Endothelial cell of umbilical vein (primary cell): Measurements from ENCODE around the gene AGBL4. TPM values are rescaled to one million over a fixed set of nuclear protein-coding genes. Genes with fewer than 3 reads are reported as not detected.

Source experiments
- BruUV-seq: library from RNA; stranded (reverse); fragments of 400-500 nt; replicated peaks from 2 replicates; lab custom pipeline; 2021; lab: Mats Ljungman, UMichigan
- CTCF ChIA-PET: fragments of 300-600, 350-600 bp; sonication (Branson Sonifier 250); formaldehyde crosslinking; loops from one replicate; lab custom pipeline; 2021; ENCODE audit warnings: antibody characterized with exemption, inconsistent platforms; lab: Charles Lee
- POLR2A ChIA-PET: fragments of 300-600, 350-600 bp; sonication (Branson Sonifier 250); formaldehyde crosslinking; loops from one replicate; lab custom pipeline; 2021; ENCODE audit warnings: antibody characterized with exemption, inconsistent platforms; lab: Charles Lee
- DNase-seq: peaks from one replicate; pipeline ENCODE4 v3.0.0-alpha.2; 2011; ENCODE audit warnings: low read depth, low spot score
- FAIRE-seq: peaks from 2 replicates; lab custom pipeline; 2011; peaks lifted over from hg19 to GRCh38; lab: Jason Lieb, UNC
- H2AFZ ChIP-seq: 2 replicates; pipeline ENCODE4 v1.6.0; 2012; ENCODE audit warnings: low read depth, low read length, control low read depth, inconsistent platforms
- H3K27ac ChIP-seq: 2 replicates; pipeline ENCODE4 v1.5.1; 2011; ENCODE audit warnings: low read depth, mild to moderate bottlenecking, control low read depth, low read length, moderate library complexity; ENCODE audit not compliant: insufficient read depth
- H3K27me3 ChIP-seq, 2 experiments: 2 replicates each; pipeline versions ENCODE4 v1.6.0 to v1.6.1; 2011; ENCODE audit warnings: low read length in 2 of 2, mixed read lengths in 1 of 2; ENCODE audit not compliant: control insufficient read depth in 2 of 2, insufficient read depth in 2 of 2
- H3K36me3 ChIP-seq, 2 experiments: 2 replicates in 1 of 2; 3 replicates in 1 of 2; pipeline ENCODE4 v1.5.1; 2011; ENCODE audit warnings: low read length in 2 of 2, mild to moderate bottlenecking in 1 of 2, moderate library complexity in 1 of 2; ENCODE audit not compliant: control insufficient read depth in 2 of 2, insufficient read depth in 2 of 2; ENCODE audit errors: extremely low read depth in 1 of 2
- H3K4me1 ChIP-seq: 3 replicates; pipeline ENCODE4 v1.5.1; 2011; ENCODE audit warnings: mild to moderate bottlenecking, low read length; ENCODE audit not compliant: control insufficient read depth, insufficient read depth; ENCODE audit errors: extremely low read depth
- H3K4me2 ChIP-seq: 2 replicates; pipeline ENCODE4 v1.6.1; 2011; ENCODE audit warnings: low read length, control low read depth, mixed read lengths; ENCODE audit not compliant: insufficient read depth
- H3K4me3 ChIP-seq, 3 experiments: fragments of 200-600 bp in 1 of 3; sonication (generic), shearing (Covaris generic) in 1 of 3; replicated peaks in 1 of 3; 2 replicates each; pipeline ENCODE4 v1.5.1; 2011 to 2016; ENCODE audit warnings: control low read depth in 3 of 3, low read length in 3 of 3, mild to moderate bottlenecking in 2 of 3, inconsistent platforms in 1 of 3, low read depth in 1 of 3, moderate library complexity in 1 of 3; ENCODE audit not compliant: insufficient read depth in 1 of 3
- H3K79me2 ChIP-seq: 2 replicates; pipeline ENCODE4 v1.6.0; 2012; ENCODE audit warnings: low read length, inconsistent platforms; ENCODE audit not compliant: control insufficient read depth, insufficient read depth
- H3K9ac ChIP-seq: replicated peaks from 2 replicates; pipeline ENCODE3; 2011; ENCODE audit warnings: low read length, control low read depth; ENCODE audit not compliant: insufficient read depth; ENCODE audit errors: extremely low read depth
- H3K9me1 ChIP-seq: replicated peaks from 3 replicates; pipeline ENCODE4 v1.6.0; 2011; ENCODE audit warnings: mild to moderate bottlenecking, low read length; ENCODE audit not compliant: control insufficient read depth, insufficient read depth; ENCODE audit errors: extremely low read depth
- H3K9me3 ChIP-seq: replicated peaks from 2 replicates; pipeline ENCODE4 v1.5.1; 2012; ENCODE audit warnings: low read length, inconsistent platforms; ENCODE audit not compliant: control insufficient read depth, insufficient read depth
- H4K20me1 ChIP-seq: replicated peaks from 2 replicates; pipeline ENCODE3; 2011; ENCODE audit warnings: mild to moderate bottlenecking, low read length; ENCODE audit not compliant: control insufficient read depth, insufficient read depth; ENCODE audit errors: extremely low read depth
- EZH2 ChIP-seq: IDR thresholded peaks from 2 replicates; pipeline ENCODE4 v1.6.1; 2012; ENCODE audit warnings: borderline replicate concordance, low read depth, mild to moderate bottlenecking, moderate library complexity, low read length, inconsistent platforms; ENCODE audit not compliant: severe bottlenecking
- FOS ChIP-seq: IDR thresholded peaks from 2 replicates; pipeline ENCODE4 v1.6.1; 2011; ENCODE audit warnings: mild to moderate bottlenecking, low read length, moderate library complexity, borderline replicate concordance; ENCODE audit not compliant: insufficient read depth
- GATA2 ChIP-seq: IDR thresholded peaks from 2 replicates; pipeline ENCODE4 v1.7.0; 2011; ENCODE audit warnings: low read depth, mild to moderate bottlenecking, moderate library complexity, mixed read lengths, low read length; ENCODE audit not compliant: insufficient read length, insufficient read depth
- JUN ChIP-seq: IDR thresholded peaks from 2 replicates; pipeline ENCODE4 v1.6.1; 2011; ENCODE audit warnings: borderline replicate concordance, low read depth; ENCODE audit not compliant: insufficient read length, insufficient read depth
- MYC ChIP-seq: IDR thresholded peaks from one replicate; pipeline ENCODE4 v1.6.1; 2011; ENCODE audit warnings: mild to moderate bottlenecking, low read depth, low read length
- POLR2A ChIP-seq: IDR thresholded peaks from 2 replicates; pipeline ENCODE4 v1.6.1; 2012; ENCODE audit warnings: low read depth, mild to moderate bottlenecking, control low read depth, low read length
- POLR2AphosphoS5 ChIP-seq: IDR thresholded peaks from 2 replicates; pipeline ENCODE4 v1.6.1; 2012; ENCODE audit warnings: low read depth, mild to moderate bottlenecking, control low read depth, low read length, moderate library complexity; ENCODE audit not compliant: insufficient read depth
- dilution Hi-C: fragments of 300-500 bp; cut with MboI; formaldehyde crosslinking; loops from one replicate; pipeline ENCODE4 v1.15.0; 2019; ENCODE audit warnings: low sequenced_read_pairs; ENCODE audit not compliant: extremely low pct_ligation_motif_present
- intact Hi-C: fragments of 100-400 bp; cut with micrococcal nuclease; formaldehyde crosslinking; loops from one replicate; pipeline ENCODE4 v1.10.0; 2022
- polyA plus RNA-seq, 4 experiments: library from polyadenylated mRNA; depleted of rRNA in 3 of 4; stranded (reverse) in 3 of 4; unstranded in 1 of 4; fragments of >200 nt; gene quantifications; 2 replicates each; pipeline versions ENCODE4 v1.2.1 to v1.2.3, GENCODE V29; 2011 to 2012; ENCODE audit warnings: missing spikeins in 1 of 4
- total RNA-seq: library from RNA; stranded (reverse); gene quantifications from 2 replicates; pipeline ENCODE4 v1.2.3, GENCODE V29; 2021
- TF ChIP-seq, protein P1 (sequence below), 2 donors: IDR thresholded peaks; 1 replicate in 1 of 2; 2 replicates in 1 of 2; pipeline ENCODE4 v1.5.1; 2011; ENCODE audit warnings: low read length in 2 of 2, mild to moderate bottlenecking in 2 of 2, moderate library complexity in 2 of 2, control low read depth in 1 of 2, inconsistent platforms in 1 of 2, low read depth in 1 of 2; ENCODE audit not compliant: insufficient read depth in 1 of 2; ENCODE audit errors: extremely low read depth in 1 of 2
- TF ChIP-seq, protein P2 (sequence below): IDR thresholded peaks from 2 replicates; pipeline ENCODE4 v1.6.1; 2011; ENCODE audit not compliant: insufficient read depth, insufficient read length

Gene AGBL4
- total and polyA plus RNA-seq, 2 donors (not counting 3 experiments of a cell fraction or from before 2014, with no cell fraction given), result not detected

DNA sequence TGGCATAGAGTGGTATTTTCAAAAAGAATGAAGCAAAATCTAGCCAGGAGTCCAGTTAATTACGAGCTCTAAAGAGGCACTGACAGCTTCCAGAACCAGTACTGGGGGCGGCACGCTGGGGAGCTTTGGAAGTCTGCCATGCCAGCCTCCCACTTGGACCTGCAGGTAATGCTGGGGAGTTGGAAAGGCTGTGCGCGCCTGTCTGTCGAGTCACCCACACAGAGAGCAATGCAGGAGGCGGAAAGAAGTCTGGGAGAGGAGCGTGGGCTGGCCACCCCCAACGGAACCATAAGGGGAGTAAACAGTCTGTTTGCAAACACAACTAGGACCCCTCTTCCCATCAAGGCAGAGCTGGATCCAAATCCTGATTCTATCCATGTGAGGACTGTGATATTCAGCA lies 1331.5 kb downstream of the AGBL4 start:
- DNase-seq (no peak), FAIRE-seq (no peak)
- H3K4me3 ChIP-seq, result no peak overlapping the region
- H3K4me2 ChIP-seq, result no peak overlapping the region
- H3K9ac ChIP-seq, result no peak overlapping the region
- H3K4me1 ChIP-seq, result no peaks in the 10 kb centered on the region
- no peak overlapping the region for H2AFZ ChIP-seq
- H3K27me3 ChIP-seq, result no peaks in the 10 kb centered on the region
- no TSS peak for BruUV-seq
- ChIA-PET POLR2A (no interaction called here), CTCF (no interaction called here)
- no peak overlapping the region for H3K27ac ChIP-seq
- H4K20me1 ChIP-seq, result no peaks in the 10 kb centered on the region
- dilution Hi-C loops, result no loop called here
- H3K9me3 ChIP-seq, result no peaks in the 10 kb centered on the region
- H3K9me1 ChIP-seq, result no peaks in the 10 kb centered on the region
- no peaks in the 10 kb centered on the region for H3K36me3 ChIP-seq
- intact Hi-C loops, result loop anchor here (10.0 kb wide), 1 partner anchor 587 kb away; no protein-coding TSS in a partner anchor
- TF ChIP-seq JUN (no peak), FOS (no peak), MYC (no peak), EZH2 (no peak), GATA2 (no peak), POLR2AphosphoS5 (no peak), POLR2A (no peak)
- TF ChIP-seq, protein P1, sequence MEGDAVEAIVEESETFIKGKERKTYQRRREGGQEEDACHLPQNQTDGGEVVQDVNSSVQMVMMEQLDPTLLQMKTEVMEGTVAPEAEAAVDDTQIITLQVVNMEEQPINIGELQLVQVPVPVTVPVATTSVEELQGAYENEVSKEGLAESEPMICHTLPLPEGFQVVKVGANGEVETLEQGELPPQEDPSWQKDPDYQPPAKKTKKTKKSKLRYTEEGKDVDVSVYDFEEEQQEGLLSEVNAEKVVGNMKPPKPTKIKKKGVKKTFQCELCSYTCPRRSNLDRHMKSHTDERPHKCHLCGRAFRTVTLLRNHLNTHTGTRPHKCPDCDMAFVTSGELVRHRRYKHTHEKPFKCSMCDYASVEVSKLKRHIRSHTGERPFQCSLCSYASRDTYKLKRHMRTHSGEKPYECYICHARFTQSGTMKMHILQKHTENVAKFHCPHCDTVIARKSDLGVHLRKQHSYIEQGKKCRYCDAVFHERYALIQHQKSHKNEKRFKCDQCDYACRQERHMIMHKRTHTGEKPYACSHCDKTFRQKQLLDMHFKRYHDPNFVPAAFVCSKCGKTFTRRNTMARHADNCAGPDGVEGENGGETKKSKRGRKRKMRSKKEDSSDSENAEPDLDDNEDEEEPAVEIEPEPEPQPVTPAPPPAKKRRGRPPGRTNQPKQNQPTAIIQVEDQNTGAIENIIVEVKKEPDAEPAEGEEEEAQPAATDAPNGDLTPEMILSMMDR (IDR thresholded peaks at IDR 0.05; ENCODE audit: extremely low read depth in 1 of 2, insufficient read depth in 1 of 2, low read depth in 1 of 2, low read length in 2 of 2), result no peak
- TF ChIP-seq, protein P2, sequence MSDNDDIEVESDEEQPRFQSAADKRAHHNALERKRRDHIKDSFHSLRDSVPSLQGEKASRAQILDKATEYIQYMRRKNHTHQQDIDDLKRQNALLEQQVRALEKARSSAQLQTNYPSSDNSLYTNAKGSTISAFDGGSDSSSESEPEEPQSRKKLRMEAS, result no peak
- H3K79me2 ChIP-seq, result no peaks in the 10 kb centered on the region
